COLO668 (cell line): Measurements from ENCODE around the gene NADSYN1.

Source experiments
- DNase-seq: peaks from one replicate; lab custom pipeline; 2025; ENCODE audit not compliant: unreplicated experiment; lab: John Stamatoyannopoulos, UW

Gene NADSYN1

GRCh38 chr11:71432761-71433647, 20.0 kb upstream of the NADSYN1 start:
- no peak for DNase-seq

GRCh38 chr11:71433648-71434450, 19.2 kb upstream of the NADSYN1 start:
- no peak for DNase-seq

GRCh38 chr11:71434576-71435130, 18.4 kb upstream of the NADSYN1 start:
- DNase-seq: no peak

GRCh38 chr11:71435278-71435951, 17.6 kb upstream of the NADSYN1 start:
- no peak for DNase-seq

- DNase-seq: no peak
These were observed 16.1 kb upstream of the NADSYN1 start for GRCh38 chr11:71436861-71437260.

- no peak for DNase-seq
These were observed 15.6 kb upstream of the NADSYN1 start for GRCh38 chr11:71437399-71437798.

GRCh38 chr11:71437879-71438278, 15.1 kb upstream of the NADSYN1 start:
- no peak for DNase-seq

GRCh38 chr11:71438650-71439049, 14.4 kb upstream of the NADSYN1 start:
- no peak for DNase-seq

GRCh38 chr11:71440021-71440755, 12.8 kb upstream of the NADSYN1 start:
- DNase-seq: no peak

GRCh38 chr11:71441251-71441650, 11.8 kb upstream of the NADSYN1 start:
- no peak for DNase-seq

- no peak for DNase-seq
These were observed 10.9 kb upstream of the NADSYN1 start for GRCh38 chr11:71442123-71442522.

GRCh38 chr11:71442880-71443279, 10.1 kb upstream of the NADSYN1 start:
- no peak for DNase-seq

- DNase-seq: no peak
These were observed 9.1 kb upstream of the NADSYN1 start for GRCh38 chr11:71443736-71444445.

- no peak for DNase-seq
These were observed 8.2 kb upstream of the NADSYN1 start for GRCh38 chr11:71444811-71445210.

- DNase-seq: no peak
These were observed 6.9 kb upstream of the NADSYN1 start for GRCh38 chr11:71446150-71446549.

GRCh38 chr11:71446942-71447688, 5.9 kb upstream of the NADSYN1 start:
- no peak for DNase-seq

GRCh38 chr11:71447791-71448256, 5.2 kb upstream of the NADSYN1 start:
- DNase-seq: peak; percentile 42

GRCh38 chr11:71448257-71449171, 4.5 kb upstream of the NADSYN1 start, which contains the start of gene DHCR7:
Gene DHCR7 (minus strand): TSS chr11:71448393. CDS start chr11:71444952, 3,441 bp downstream.
- DNase-seq: peak; percentile 93
